Caco-2 (cell line): ENCODE results near the gene SCNN1A. TPM values are rescaled to one million over a fixed set of nuclear protein-coding genes. Genes with fewer than 3 reads are reported as not detected.

Experiments
- BruUV-seq: library from RNA; stranded (reverse); fragments of 400-500 nt; replicated peaks from 2 replicates; lab custom pipeline; 2021; lab: Mats Ljungman, UMichigan
- CTCF ChIA-PET: fragments of 300-600 bp; sonication (Branson Sonifier 250); formaldehyde crosslinking; loops from one replicate; lab custom pipeline; 2022; ENCODE audit warnings: antibody characterized with exemption; lab: Charles Lee
- POLR2A ChIA-PET: fragments of 300-600 bp; sonication (Branson Sonifier 250); formaldehyde crosslinking; loops from one replicate; lab custom pipeline; 2022; ENCODE audit warnings: antibody characterized with exemption; lab: Charles Lee
- DNase-seq, 2 experiments: peaks; one replicate each; pipeline versions ENCODE4 v3.0.0 to v3.0.0-alpha.2; 2020 to 2022
- H3K27me3 ChIP-seq: replicated peaks from 2 replicates; pipeline ENCODE4 v1.6.0; 2011; ENCODE audit warnings: low read length; ENCODE audit not compliant: control insufficient read depth, insufficient read depth
- H3K36me3 ChIP-seq: 2 replicates; pipeline ENCODE4 v1.5.1; 2011; ENCODE audit warnings: low read length; ENCODE audit not compliant: control insufficient read depth, insufficient read depth
- H3K4me1 ChIP-seq: fragments of 250-450 bp; sonication (Bioruptor Pico); 2 replicates; pipeline ENCODE4 v1.5.1; 2020; ENCODE audit warnings: mild to moderate bottlenecking
- H3K4me3 ChIP-seq: 2 replicates; pipeline ENCODE4 v1.5.1; 2011; ENCODE audit warnings: low read depth, mild to moderate bottlenecking, control low read depth, low read length
- H3K9me3 ChIP-seq: fragments of 250-450 bp; sonication (Bioruptor Pico); 2 replicates; pipeline ENCODE4 v1.5.1; 2020; ENCODE audit warnings: mild to moderate bottlenecking, moderate library complexity
- H3K27ac Mint-ChIP-seq: one replicate; pipeline ENCODE4 v1.8.0; 2022; ENCODE audit warnings: mixed read lengths; ENCODE audit not compliant: unreplicated experiment
- H3K27me3 Mint-ChIP-seq: one replicate; pipeline ENCODE4 v1.8.0; 2022; ENCODE audit warnings: mixed read lengths; ENCODE audit not compliant: insufficient read depth, unreplicated experiment
- H3K36me3 Mint-ChIP-seq: one replicate; pipeline ENCODE4 v1.8.0; 2022; ENCODE audit warnings: mild to moderate bottlenecking, mixed read lengths; ENCODE audit not compliant: insufficient read depth, unreplicated experiment
- H3K4me1 Mint-ChIP-seq: one replicate; pipeline ENCODE4 v1.8.0; 2022; ENCODE audit warnings: low read depth, mixed read lengths; ENCODE audit not compliant: unreplicated experiment
- H3K4me3 Mint-ChIP-seq: one replicate; pipeline ENCODE4 v1.8.0; 2022; ENCODE audit warnings: mild to moderate bottlenecking, moderate library complexity, mixed read lengths; ENCODE audit not compliant: unreplicated experiment
- H3K9me3 Mint-ChIP-seq: one replicate; pipeline ENCODE4 v1.8.0; 2022; ENCODE audit warnings: mixed read lengths; ENCODE audit not compliant: unreplicated experiment
- intact Hi-C: fragments of 100-400 bp; cut with micrococcal nuclease; formaldehyde crosslinking; loops from one replicate; pipeline ENCODE4 v1.10.0; 2022; ENCODE audit not compliant: unreplicated experiment
- total RNA-seq: library from RNA; stranded (reverse); gene quantifications from 2 replicates; pipeline ENCODE4 v1.2.3, GENCODE V29; 2022
- TF ChIP-seq, protein P1 (sequence below), 2 experiments: fragments of 200-600 bp in 1 of 2; IDR thresholded peaks; 1 replicate in 1 of 2; 2 replicates in 1 of 2; pipeline versions ENCODE4 v1.5.1 to v1.8.0; 2011 to 2022; ENCODE audit warnings: antibody characterized with exemption in 1 of 2, control low read depth in 1 of 2, inconsistent platforms in 1 of 2, low read depth in 1 of 2, low read length in 1 of 2, mild to moderate bottlenecking in 1 of 2, moderate library complexity in 1 of 2; ENCODE audit not compliant: insufficient read depth in 1 of 2, severe bottlenecking in 1 of 2, unreplicated experiment in 1 of 2

Gene SCNN1A
- total RNA-seq, 1 experiment from 2014 or later: 52.6 TPM

DNA sequence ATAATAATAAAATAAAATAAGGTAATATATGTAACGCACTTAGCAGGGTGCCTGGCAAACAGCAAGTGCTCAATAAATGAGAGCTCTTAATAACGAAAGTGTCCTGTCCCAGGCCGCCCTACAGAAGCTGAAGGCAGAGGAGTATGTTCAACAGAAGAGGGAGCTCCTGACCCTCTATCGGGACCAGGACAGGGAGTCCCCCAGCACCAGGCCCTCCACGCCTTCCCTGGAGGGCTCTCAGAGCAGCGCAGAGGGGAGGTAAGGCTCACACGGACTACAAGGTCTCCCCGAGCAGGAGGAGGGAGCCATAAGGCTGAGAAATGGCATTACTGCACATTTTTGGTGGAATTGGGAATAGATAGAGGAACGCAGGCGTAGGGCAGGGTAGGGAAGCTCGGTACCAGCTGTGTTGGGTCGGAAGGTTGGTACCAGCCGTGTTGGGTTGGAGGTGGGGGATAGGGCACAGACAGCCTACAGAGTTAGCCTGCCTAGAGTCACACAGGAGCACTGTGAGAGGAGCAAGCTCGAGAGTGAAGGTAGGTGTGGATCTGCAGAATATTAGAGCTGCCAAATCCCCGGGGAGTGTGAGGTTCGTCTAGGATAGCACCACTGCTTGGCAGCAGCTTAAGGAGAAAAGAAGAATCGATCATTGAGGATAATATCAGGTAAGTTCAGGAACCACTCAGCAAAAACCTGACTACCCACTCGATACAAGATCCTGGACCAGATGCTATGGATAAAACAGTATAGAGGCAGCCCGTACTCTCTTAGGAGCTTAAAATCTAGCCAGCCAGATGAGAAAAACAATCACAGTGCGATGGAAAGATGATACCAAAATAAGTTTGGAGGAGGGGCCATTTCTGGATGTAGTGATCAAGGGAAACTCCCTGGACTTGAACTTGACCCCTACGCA, 48.8 kb downstream of the SCNN1A start:
- H3K4me3 Mint-ChIP-seq: no peak overlapping the region
- Histone ChIP-seq H3K9me3 (no peaks in the 10 kb centered on the region), H3K4me1 (peaks cover 20% of the 10 kb centered on the region), H3K27me3 (no peaks in the 10 kb centered on the region), H3K4me3 (no peak overlapping the region), H3K36me3 (peaks cover 1% of the 10 kb centered on the region; the same call in 1 of the 2 replicates)
- intact Hi-C loops: loop anchor here (1.0 kb wide), 2 partner anchors 45 to 97 kb away; no protein-coding TSS in a partner anchor
- ChIA-PET POLR2A (interaction anchor here (0.5 to 1.7 kb wide), 9 partner anchors 10 to 1610 kb away, joined by 3 to 22 read pairs (median 3); partner anchors contain the start of gene LTBR), CTCF (interaction anchor here (0.6 to 2.9 kb wide), 19 partner anchors 10 to 211 kb away, joined by 3 to 37 read pairs (median 5); partner anchors contain the start of genes GAPDH, LTBR, PLEKHG6 and TNFRSF1A)
- DNase-seq: peak; percentile 73 to 79
- no peaks in the 10 kb centered on the region for H3K27me3 Mint-ChIP-seq
- H3K27ac Mint-ChIP-seq: peak overlapping the region; percentile 3
- peaks cover 69% of the 10 kb centered on the region for H3K36me3 Mint-ChIP-seq
- peaks cover 13% of the 10 kb centered on the region for H3K4me1 Mint-ChIP-seq
- TF ChIP-seq, protein P1, sequence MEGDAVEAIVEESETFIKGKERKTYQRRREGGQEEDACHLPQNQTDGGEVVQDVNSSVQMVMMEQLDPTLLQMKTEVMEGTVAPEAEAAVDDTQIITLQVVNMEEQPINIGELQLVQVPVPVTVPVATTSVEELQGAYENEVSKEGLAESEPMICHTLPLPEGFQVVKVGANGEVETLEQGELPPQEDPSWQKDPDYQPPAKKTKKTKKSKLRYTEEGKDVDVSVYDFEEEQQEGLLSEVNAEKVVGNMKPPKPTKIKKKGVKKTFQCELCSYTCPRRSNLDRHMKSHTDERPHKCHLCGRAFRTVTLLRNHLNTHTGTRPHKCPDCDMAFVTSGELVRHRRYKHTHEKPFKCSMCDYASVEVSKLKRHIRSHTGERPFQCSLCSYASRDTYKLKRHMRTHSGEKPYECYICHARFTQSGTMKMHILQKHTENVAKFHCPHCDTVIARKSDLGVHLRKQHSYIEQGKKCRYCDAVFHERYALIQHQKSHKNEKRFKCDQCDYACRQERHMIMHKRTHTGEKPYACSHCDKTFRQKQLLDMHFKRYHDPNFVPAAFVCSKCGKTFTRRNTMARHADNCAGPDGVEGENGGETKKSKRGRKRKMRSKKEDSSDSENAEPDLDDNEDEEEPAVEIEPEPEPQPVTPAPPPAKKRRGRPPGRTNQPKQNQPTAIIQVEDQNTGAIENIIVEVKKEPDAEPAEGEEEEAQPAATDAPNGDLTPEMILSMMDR (IDR thresholded peaks at IDR 0.05; ENCODE audit: insufficient read depth in 1 of 2, low read depth in 1 of 2, low read length in 1 of 2, severe bottlenecking in 1 of 2, unreplicated experiment in 1 of 2): peak; percentile 53 to 58
- no peaks in the 10 kb centered on the region for H3K9me3 Mint-ChIP-seq
- no TSS peak for BruUV-seq

DNA sequence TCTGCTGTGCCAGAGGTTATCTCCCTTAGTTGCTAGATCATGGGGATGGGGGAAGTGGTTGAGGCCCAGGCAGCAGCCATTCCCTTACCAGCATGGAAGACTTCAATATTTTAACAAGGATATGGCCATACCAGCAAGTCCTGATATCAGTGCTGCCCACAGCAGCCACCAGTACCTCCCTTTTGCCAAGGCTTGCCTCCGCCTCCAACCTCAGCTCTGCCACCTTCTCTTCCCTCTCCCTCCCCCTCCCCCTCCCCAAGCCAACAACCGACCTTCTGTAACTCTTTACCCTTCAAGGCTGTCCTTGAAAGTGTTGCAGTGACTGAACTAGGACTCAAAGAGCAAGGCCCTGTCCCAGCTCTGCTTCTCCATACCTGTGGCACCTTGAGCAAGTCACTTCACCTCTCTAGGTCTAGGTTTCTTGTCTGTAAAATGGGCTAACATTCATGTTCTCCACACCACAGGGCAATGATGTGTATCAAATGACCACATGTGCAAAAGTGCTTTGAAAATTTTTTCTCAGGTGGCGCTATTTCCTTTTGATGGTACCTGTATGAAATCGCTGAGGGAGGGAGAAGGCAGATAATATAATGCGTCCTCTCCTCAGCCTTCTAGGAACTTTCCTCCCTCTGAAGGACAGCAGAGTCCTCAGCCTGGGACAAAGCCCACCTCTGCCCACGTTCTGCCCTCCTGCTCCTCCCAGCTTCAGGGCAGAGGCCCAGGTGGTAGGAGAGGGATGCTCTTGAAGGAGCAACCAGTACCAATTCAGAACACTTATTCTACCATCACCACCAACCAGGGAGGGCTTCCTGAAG, 50.2 kb downstream of the SCNN1A start:
- Mint-ChIP-seq H3K4me3 (no peak overlapping the region), H3K9me3 (no peaks in the 10 kb centered on the region), H3K4me1 (peaks cover 13% of the 10 kb centered on the region), H3K27me3 (no peaks in the 10 kb centered on the region), H3K27ac (no peak overlapping the region), H3K36me3 (peaks cover 69% of the 10 kb centered on the region)
- no TSS peak for BruUV-seq
- Histone ChIP-seq H3K27me3 (no peaks in the 10 kb centered on the region), H3K4me1 (peaks cover 20% of the 10 kb centered on the region), H3K36me3 (peaks cover 1% of the 10 kb centered on the region), H3K9me3 (no peaks in the 10 kb centered on the region), H3K4me3 (no peak overlapping the region)
- POLR2A ChIA-PET: interaction anchor here (1.0 kb wide), 1 partner anchor 10 kb away, joined by 3 read pairs; no protein-coding TSS in a partner anchor
- intact Hi-C loops: no loop called here
- CTCF ChIA-PET: interaction anchor here (1.6 to 2.9 kb wide), 5 partner anchors 11 to 140 kb away, joined by 5 to 37 read pairs (median 24); partner anchors contain the start of gene TNFRSF1A
- TF ChIP-seq, protein P1 (IDR thresholded peaks at IDR 0.05; ENCODE audit: insufficient read depth in 1 of 2, low read depth in 1 of 2, low read length in 1 of 2, severe bottlenecking in 1 of 2, unreplicated experiment in 1 of 2): no peak
- no peak for DNase-seq
